Measurements from ENCODE around the gene CHN1. TPM values are rescaled to one million over a fixed set of nuclear protein-coding genes. Genes with fewer than 3 reads are reported as not detected.

CHN1 gene, protein sequence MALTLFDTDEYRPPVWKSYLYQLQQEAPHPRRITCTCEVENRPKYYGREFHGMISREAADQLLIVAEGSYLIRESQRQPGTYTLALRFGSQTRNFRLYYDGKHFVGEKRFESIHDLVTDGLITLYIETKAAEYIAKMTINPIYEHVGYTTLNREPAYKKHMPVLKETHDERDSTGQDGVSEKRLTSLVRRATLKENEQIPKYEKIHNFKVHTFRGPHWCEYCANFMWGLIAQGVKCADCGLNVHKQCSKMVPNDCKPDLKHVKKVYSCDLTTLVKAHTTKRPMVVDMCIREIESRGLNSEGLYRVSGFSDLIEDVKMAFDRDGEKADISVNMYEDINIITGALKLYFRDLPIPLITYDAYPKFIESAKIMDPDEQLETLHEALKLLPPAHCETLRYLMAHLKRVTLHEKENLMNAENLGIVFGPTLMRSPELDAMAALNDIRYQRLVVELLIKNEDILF
- total RNA-seq = 1 to 10 TPM; 2.9 to 3.3 TPM

DNA sequence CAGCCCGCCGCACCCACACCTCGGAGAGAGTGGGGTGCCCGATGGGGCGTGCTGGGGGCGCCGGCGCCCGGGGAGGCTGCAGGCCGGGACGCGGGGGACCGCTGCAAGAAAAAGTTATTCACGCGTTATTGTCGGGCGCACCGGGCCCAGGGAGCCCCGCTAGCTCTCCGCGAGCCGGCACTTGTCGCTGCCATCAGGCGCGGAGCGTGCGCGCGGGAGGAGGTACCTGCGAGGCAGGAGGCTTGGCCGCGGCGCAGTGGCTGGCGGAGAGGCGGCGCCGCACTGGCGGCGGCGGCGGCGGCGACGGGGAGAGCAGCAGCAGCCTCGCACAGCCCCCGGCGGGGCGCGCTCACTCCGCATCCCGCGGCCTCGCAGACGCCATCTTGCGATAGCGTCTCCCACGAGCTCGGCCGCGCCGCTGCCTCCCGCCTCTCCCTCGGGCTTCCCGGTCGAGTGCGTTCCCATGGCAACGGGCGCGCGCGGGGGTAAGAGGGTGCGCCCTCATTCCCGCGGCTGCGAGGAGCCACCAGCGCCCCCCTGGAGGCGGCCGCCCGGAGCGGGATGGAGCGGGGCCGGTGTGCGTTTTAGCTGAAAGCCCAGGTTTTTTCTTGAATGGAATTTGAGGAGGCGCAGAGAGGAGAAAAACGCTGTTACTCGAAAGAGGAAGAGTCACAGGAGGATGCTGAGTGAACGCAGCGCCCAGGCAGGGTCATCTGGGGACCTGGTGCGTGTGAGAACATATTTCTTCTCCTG is at the start of gene CHN1:
TSS of gene CHN1 (minus strand) at position 402 of the 753 bp plus-strand sequence. CDS start 469 bp downstream, outside the sequence.
- no peaks in the 10 kb centered on the region for H3K9me3 Mint-ChIP-seq
- ATAC-seq = peak; percentile 89 to 92
- no peak within 1 kb of the TSS for H3K27ac Mint-ChIP-seq
- H3K36me3 Mint-ChIP-seq = no peaks in the 10 kb centered on the region
- peak; percentile 64 for DNase-seq (ENCODE audit: low spot score in 2 of 2)

DNA sequence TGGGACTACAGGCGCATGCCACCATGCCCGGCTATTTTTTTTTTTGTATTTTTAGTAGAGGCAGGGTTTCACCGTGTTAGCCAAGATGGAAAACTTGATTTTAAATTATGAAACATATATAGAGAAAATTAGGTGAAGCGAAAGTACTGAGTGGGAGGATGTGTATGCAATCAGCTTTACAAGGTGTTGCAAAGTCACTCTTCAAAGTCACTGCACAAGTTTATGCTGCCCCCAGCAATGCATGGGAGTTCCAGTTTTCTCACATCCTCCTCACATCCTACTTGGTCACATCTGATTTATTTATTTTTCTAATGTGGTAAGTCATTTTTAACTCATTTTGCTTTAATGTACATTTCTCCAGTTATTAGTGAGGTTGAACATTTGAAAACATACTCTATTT is 49.2 kb upstream of the CHN1 start:
- Mint-ChIP-seq H3K36me3 (peaks cover 0 to 4% of the 10 kb centered on the region in 2 donors), H3K27ac (no peak overlapping the region), H3K9me3 (no peaks in the 10 kb centered on the region)
- DNase-seq (ENCODE audit: low spot score in 2 of 2) (no peak), ATAC-seq (peak in 1 of 2 donors; percentile 48)

DNA sequence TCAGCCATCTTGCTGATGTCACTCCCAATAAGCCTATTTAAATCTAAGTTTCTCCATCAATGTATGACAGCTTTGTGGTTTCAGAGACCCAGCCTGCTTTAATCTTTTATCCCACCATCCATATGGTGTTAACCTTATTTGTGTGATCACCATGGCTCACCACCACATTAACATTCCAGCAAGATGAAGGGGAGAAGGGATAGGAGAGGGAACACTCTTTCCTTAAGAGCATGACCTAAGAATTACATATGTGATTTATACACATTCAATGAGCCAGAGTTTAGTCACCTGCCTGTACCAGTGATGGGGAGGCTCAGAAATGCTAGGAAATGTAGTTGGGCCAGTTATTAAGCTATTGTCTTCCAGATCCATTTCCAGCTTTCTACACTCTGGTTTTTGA is 44.5 kb upstream of the CHN1 start:
- no peaks in the 10 kb centered on the region for H3K36me3 Mint-ChIP-seq
- no peak for ATAC-seq
- no peak overlapping the region for H3K27ac Mint-ChIP-seq
- DNase-seq (ENCODE audit: low spot score in 2 of 2) = no peak
- peaks cover 0 to 4% of the 10 kb centered on the region in 2 donors for H3K9me3 Mint-ChIP-seq

DNA sequence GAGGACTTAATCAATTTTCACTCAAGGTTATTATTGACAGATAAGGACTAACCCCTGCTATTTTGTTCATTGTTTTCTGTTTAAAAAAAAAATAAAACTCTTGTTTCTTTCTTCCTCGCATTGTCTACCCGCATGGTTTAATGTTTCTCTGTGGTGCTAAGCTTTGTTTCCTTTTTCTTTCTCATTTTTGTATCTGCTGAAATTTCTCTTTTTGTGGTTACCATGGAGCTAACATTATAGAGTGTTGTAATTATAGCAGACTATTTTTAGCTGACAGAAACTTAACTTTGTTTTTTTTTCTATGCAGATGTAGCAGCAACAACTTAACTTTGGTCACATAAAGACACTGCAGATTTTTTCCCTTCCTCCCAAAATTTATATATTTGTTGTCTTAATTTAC is 43.1 kb upstream of the CHN1 start:
- Mint-ChIP-seq H3K9me3 (peaks cover 0 to 4% of the 10 kb centered on the region in 2 donors), H3K27ac (peak overlapping the region in 1 of 2 donors; percentile 5), H3K36me3 (no peaks in the 10 kb centered on the region)
- ATAC-seq (no peak), DNase-seq (ENCODE audit: low spot score in 2 of 2) (no peak)

DNA sequence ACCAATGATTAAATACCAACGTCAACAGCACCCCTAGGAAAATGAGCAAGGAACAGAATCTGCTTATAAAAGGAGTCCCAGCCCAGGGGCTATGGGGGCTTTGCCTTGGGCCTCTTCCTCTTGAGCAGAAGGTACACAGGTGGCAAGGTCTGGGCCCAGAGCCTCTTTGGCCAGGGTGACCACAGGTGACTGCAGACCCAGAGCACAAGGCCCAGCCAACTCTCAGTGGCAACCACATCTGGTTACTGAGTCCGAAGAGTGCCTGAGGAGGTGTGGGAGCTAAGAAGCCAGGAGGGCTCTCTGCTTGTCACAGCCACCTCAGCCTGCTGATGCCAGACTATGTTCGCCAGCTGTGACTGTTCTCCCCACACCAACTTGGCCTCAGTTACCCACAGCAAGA is 34.3 kb upstream of the CHN1 start:
- no peak for DNase-seq (ENCODE audit: low spot score in 2 of 2)

DNA sequence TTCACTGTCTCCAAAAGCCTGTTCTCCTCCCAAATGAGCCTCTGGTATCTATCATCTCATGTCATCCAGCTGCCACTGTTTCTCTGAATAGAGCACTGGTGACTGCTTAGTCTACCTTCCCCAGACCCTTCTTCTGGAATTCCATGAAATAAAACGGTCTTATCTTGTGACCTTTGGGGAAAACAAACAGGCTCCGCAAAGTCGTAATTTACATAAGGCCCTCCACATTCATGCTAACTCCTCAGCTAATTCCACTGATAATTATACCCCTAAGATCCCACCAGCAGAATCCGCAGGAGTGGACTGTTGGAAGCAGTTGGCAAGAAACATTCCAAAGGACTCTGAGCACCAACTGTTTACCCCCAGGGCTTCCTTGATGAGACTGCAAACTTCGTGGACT is 33.9 kb upstream of the CHN1 start:
- Mint-ChIP-seq H3K36me3 (no peaks in the 10 kb centered on the region), H3K27ac (no peak overlapping the region), H3K9me3 (peaks cover 0 to 8% of the 10 kb centered on the region in 2 donors)
- DNase-seq (ENCODE audit: low spot score in 2 of 2) = no peak
- no peak for ATAC-seq

More for the DNA sequence above, 34.3 kb upstream of the CHN1 start:
- no peak for ATAC-seq
- no peaks in the 10 kb centered on the region for H3K36me3 Mint-ChIP-seq
- peaks cover 0 to 8% of the 10 kb centered on the region in 2 donors for H3K9me3 Mint-ChIP-seq
- H3K27ac Mint-ChIP-seq = no peak overlapping the region

DNA sequence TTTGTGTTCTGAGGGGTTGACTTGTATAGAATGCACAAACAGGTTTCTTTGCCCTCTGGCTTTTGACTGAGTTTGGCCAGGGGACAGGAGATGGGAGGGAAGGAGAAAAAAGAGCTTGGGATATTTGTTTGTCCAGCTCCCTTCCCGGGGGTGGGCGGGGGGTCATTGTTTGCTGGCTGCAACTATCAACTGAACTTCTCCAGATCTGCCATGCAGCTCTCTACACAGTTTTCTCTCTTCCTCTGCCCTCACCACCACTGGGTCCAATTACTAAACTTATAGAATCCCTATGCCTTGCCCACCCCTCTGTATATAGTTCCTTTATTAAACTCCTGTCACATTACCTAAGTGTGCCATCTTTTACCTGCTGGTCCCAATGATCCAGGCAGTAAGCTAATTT is 32.8 kb upstream of the CHN1 start:
- H3K27ac Mint-ChIP-seq = no peak overlapping the region
- peaks cover 0 to 8% of the 10 kb centered on the region in 2 donors for H3K9me3 Mint-ChIP-seq
- ATAC-seq (no peak), DNase-seq (ENCODE audit: low spot score in 2 of 2) (no peak)
- no peaks in the 10 kb centered on the region for H3K36me3 Mint-ChIP-seq

DNA sequence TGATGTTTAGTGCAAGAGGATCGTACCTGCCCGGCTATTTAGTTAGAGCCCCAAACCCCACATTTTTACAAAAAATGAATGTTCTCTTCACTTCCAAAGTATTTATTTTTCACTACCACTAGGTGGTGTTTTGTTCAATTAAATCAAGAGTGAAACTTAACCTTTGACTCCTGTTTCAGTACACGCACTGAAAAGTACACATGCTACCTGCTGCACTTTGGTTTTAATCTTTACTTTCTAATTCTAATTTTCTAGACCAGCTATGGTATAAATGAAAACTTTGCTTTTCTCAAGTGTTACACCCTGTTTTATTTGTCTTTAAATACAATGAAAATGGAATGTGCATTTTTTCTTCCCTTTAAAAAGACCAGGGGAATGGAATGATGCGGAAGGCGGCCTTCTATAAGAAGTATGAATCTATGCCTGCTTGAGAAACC is 31.4 kb upstream of the CHN1 start:
- Mint-ChIP-seq H3K27ac (no peak overlapping the region), H3K36me3 (no peaks in the 10 kb centered on the region), H3K9me3 (peaks cover 0 to 3% of the 10 kb centered on the region in 2 donors)
- ATAC-seq (peak; percentile 56 to 58), DNase-seq (ENCODE audit: low spot score in 2 of 2) (no peak)

DNA sequence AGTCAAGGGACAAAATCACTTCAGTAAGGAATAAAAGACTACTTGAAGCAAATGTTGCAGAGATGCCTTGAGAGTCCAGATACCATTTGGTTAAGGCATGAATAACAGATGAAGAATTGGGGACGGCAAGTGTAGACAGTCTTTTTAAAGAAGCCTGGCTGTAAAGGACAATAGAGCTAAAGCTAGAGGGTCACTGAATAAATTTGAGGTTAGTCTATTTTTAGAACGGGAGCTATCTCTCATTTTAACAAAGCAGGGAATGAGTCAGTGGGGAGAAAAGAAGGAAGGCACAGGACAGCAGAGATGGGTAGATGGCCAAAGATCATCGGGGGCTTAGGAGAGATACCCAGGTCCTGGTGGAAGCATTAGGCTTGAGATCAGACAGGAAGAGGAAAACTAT is 30.6 kb upstream of the CHN1 start:
- no peak for ATAC-seq
- DNase-seq (ENCODE audit: low spot score in 2 of 2) = no peak
- no peaks in the 10 kb centered on the region for H3K36me3 Mint-ChIP-seq
- H3K27ac Mint-ChIP-seq = peak overlapping the region in 1 of 2 donors; percentile 24
- peaks cover 0 to 3% of the 10 kb centered on the region in 2 donors for H3K9me3 Mint-ChIP-seq

DNA sequence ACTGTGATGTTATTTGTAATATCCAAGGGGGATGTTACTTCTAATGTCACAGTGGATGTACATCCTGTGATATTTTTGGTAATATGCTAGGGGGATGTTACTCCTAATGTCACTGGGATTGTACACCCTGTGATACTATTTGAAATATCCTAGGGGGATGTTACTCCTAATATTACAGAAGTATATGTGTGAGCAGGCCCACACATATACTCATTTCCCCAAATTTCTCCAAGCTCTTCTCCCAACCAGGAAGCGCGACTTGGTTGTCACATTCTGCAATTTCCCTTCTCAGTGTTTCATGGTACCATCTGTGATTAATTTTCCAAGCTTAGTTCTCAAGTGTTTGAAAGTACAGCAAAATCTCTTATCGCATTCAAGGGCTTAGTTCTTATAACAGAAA is 29.5 kb upstream of the CHN1 start:
- Mint-ChIP-seq H3K27ac (no peak overlapping the region), H3K36me3 (no peaks in the 10 kb centered on the region), H3K9me3 (no peaks in the 10 kb centered on the region)
- no peak for DNase-seq (ENCODE audit: low spot score in 2 of 2)
- ATAC-seq = no peak

DNA sequence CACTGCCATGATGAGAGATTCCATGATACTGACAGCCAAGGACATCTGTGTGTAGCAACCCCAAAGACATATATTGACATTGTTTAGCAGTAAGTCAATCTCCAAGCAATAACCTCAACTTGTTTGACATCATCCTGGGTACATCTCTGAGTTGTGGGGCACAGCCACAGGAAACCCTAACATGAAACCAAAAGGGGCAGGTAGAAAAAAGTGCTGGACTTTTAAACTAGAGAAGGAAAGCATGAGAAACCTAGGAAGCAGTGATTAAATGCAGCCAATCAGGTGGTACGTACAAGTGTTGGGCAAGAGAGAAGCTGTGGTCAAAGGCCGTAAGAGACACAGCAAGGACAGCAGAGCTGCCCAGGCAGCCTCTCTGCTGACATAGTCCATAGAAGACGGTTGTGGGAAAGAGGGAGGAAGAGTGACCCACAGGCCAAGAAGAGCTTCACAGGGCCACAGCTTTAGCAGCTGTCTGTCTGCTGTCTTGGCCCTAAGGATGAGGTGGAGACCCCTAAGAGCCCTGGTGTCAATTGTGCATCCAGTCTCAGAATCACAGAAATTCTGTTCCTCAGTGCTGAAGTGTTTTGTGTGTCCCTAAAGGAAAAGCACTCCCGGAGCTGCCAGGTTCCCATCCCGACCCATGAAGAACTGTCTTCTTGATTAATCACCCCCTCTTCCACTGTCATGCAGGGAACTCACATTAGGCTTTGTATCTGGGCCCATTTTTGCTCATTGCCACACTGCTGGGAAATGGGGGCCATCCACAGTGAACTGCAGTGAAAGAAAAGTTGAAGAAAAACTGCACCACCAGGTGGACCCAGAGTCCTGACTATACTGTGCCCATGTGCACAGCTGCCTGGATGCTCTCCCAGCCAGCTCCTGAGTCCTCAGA is 25.4 kb upstream of the CHN1 start:
- peak in 1 of 2 donors; percentile 26 for DNase-seq (ENCODE audit: low spot score in 2 of 2)
- H3K9me3 Mint-ChIP-seq = no peaks in the 10 kb centered on the region
- H3K27ac Mint-ChIP-seq = no peak overlapping the region
- peak in 1 of 2 donors; percentile 71 for ATAC-seq
- H3K36me3 Mint-ChIP-seq = no peaks in the 10 kb centered on the region

DNA sequence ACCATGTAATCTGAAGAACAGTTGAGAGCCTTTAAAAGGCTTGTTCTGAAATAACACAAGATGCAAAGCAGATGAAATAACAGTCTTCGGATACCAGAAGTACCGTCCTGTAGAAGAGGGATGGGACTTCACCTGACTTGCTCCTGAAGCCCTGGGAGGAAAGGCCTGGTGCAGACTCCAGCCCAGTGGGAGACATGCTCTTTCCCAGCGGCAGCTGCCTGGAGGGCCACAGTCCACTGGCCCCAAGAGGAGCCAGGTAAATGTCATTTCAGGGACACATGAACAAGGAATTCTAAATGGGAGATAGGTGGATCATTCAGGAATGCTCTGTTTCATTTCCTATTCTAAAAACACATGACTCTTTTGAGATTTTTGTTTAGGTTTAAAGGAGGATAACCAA is 22.6 kb upstream of the CHN1 start:
- Mint-ChIP-seq H3K9me3 (no peaks in the 10 kb centered on the region), H3K27ac (no peak overlapping the region), H3K36me3 (no peaks in the 10 kb centered on the region)
- no peak for ATAC-seq
- DNase-seq (ENCODE audit: low spot score in 2 of 2) = no peak

DNA sequence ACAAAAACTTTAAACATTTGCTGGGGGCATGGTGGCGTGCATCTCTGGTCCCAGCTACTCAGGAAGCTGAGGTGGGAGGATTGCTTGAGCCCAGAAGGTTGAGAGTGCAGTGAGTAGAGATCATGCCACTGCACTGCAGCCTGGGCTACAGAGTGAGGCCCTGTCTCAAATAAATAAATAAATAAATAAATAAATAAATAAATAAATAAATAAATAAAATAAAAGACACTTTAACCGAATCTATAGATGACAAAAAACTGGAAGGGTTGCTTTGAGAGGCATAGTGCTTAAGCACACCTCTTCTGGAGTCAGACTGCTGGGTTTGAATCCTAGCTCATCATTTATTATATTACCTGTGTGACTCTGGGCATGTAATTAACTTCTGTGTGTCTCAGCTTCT is 21.2 kb upstream of the CHN1 start:
- ATAC-seq = no peak

DNA sequence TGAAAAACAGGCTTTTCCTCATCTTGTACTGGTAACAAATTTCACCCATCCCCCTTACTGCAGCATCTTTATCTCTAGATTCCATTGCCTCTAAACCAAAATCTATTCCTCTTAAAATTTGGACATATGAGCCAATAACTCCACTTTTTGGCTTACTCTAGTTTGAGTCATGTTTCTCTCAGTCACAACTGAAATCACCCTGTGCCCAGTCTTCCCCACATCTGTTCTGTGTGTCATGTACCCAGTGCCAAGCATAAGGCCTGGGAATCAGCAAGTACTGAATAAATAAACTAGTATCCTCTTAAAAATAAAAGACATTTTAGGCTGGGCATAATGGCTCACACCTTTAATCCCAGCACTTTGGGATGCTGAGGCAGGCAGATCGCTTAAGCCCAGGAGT is 20.8 kb upstream of the CHN1 start:
- ATAC-seq (no peak), DNase-seq (ENCODE audit: low spot score in 2 of 2) (no peak)
- Mint-ChIP-seq H3K36me3 (no peaks in the 10 kb centered on the region), H3K9me3 (no peaks in the 10 kb centered on the region), H3K27ac (no peak overlapping the region)

More for the DNA sequence above, 21.2 kb upstream of the CHN1 start:
- no peaks in the 10 kb centered on the region for H3K36me3 Mint-ChIP-seq
- no peak for DNase-seq (ENCODE audit: low spot score in 2 of 2)
- H3K27ac Mint-ChIP-seq = no peak overlapping the region
- no peaks in the 10 kb centered on the region for H3K9me3 Mint-ChIP-seq

DNA sequence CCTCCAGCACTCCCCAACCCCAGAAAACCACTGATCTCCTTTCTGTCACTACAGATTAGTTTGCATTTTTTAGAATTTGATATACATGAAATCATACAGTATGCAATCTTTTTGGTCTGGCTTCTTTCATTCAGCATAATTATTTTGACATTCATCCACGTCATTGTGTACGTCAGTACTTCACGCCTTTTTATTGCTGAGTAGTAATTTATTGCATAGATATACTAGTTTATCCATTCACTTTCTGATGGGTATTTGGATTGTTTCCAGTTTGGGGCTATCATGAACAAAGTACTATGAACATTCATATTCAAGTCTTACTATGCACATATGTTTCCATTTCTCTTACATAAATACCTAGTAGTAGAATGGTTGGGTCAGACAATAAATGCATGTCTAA is 20.1 kb upstream of the CHN1 start:
- no peaks in the 10 kb centered on the region for H3K36me3 Mint-ChIP-seq
- H3K27ac Mint-ChIP-seq = no peak overlapping the region

DNA sequence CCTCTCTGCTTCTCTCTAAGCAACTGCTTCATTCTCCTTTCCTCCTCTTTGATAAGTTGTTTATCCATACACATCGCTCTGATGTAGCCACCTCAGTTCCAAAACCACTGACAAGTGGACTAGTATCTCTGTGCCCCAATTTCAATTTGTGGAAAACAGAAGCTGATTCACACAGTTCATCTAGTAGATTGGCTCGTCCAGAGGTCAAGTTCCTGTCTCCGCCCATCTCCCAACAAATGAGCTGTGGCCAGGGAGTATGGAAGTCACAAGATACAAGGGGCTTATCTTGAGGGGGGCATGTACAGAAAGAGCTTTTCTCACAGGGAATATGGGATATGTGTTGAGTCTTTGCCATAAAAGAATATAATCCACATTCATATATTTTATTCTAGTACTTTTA is 17.7 kb upstream of the CHN1 start:
- no peak for ATAC-seq
- no peak for DNase-seq (ENCODE audit: low spot score in 2 of 2)
- Mint-ChIP-seq H3K36me3 (no peaks in the 10 kb centered on the region), H3K27ac (no peak overlapping the region), H3K9me3 (no peaks in the 10 kb centered on the region)

More for the DNA sequence above, 20.1 kb upstream of the CHN1 start:
- H3K9me3 Mint-ChIP-seq = no peaks in the 10 kb centered on the region
- no peak for DNase-seq (ENCODE audit: low spot score in 2 of 2)
- ATAC-seq = no peak
